HCT116 (cell line): ENCODE results near the gene MACC1. TPM values are rescaled to one million over a fixed set of nuclear protein-coding genes. Genes with fewer than 3 reads are reported as not detected.

ENCODE experiments used
- ATAC-seq: fragments of 200-7000 bp; cut with Tn5 transposase; 2 replicates; pipeline ENCODE4 v1.9.1; 2020; ENCODE audit warnings: mild to moderate bottlenecking, moderate library complexity
- BruUV-seq: library from RNA; stranded (reverse); fragments of 400-500 nt; replicated peaks from 2 replicates; lab custom pipeline; 2021; lab: Mats Ljungman, UMichigan
- CTCF ChIA-PET: fragments of 300-600 bp; sonication (Branson Sonifier 250); formaldehyde crosslinking; loops from one replicate; lab custom pipeline; 2021; ENCODE audit warnings: antibody characterized with exemption; lab: Charles Lee
- POLR2A ChIA-PET: fragments of 300-600, 350-600 bp; sonication (Branson Sonifier 250); formaldehyde crosslinking; loops from one replicate; lab custom pipeline; 2021; ENCODE audit warnings: antibody characterized with exemption; lab: Charles Lee
- RAD21 ChIA-PET, 2 experiments: fragments of 300-600 bp; sonication (Branson Sonifier 250); formaldehyde crosslinking; loops; one replicate each; lab custom pipeline; 2023; ENCODE audit warnings: low total read pairs in 2 of 2; ENCODE audit not compliant: uncharacterized antibody in 2 of 2, unreplicated experiment in 2 of 2, low non-redundant PET in 1 of 2; lab: Charles Lee
- DNase-seq: peaks from one replicate; pipeline ENCODE4 v3.0.0-alpha.2; 2010; ENCODE audit warnings: low read depth, low spot score
- H2AFZ ChIP-seq: fragments of 200-600 bp; shearing (Covaris generic), sonication (generic); 2 replicates; pipeline ENCODE4 v1.6.1; 2017; ENCODE audit warnings: low read depth, mixed run types, mixed read lengths, antibody characterized with exemption, low read length; ENCODE audit not compliant: poor library complexity, severe bottlenecking
- H3K27ac ChIP-seq: 2 replicates; pipeline ENCODE4 v1.5.1; 2012; ENCODE audit warnings: low read depth, low read length
- H3K27me3 ChIP-seq: fragments of 200-600 bp; sonication (generic); 2 replicates; pipeline ENCODE4 v1.6.1; 2016; ENCODE audit warnings: mixed run types, low read length, mixed read lengths; ENCODE audit not compliant: insufficient read depth
- H3K36me3 ChIP-seq, 2 experiments: fragments of 200-500 bp in 1 of 2; fragments of 200-600 bp in 1 of 2; sonication (Bioruptor generic) in 1 of 2; sonication (generic) in 1 of 2; 2 replicates each; pipeline versions ENCODE4 v1.5.1 to v1.6.1; 2014 to 2016; ENCODE audit warnings: low read length in 2 of 2, inconsistent platforms in 1 of 2, mixed read lengths in 1 of 2, mixed run types in 1 of 2; ENCODE audit not compliant: insufficient read depth in 2 of 2, control insufficient read depth in 1 of 2
- H3K4me1 ChIP-seq, 2 experiments: fragments of 200-600 bp in 1 of 2; sonication (generic) in 1 of 2; 2 replicates each; pipeline versions ENCODE4 v1.5.1 to v1.6.1; 2012 to 2017; ENCODE audit warnings: low read length in 2 of 2, inconsistent platforms in 1 of 2, mild to moderate bottlenecking in 1 of 2, mixed read lengths in 1 of 2, mixed run types in 1 of 2, moderate library complexity in 1 of 2; ENCODE audit not compliant: insufficient read depth in 2 of 2, control insufficient read depth in 1 of 2
- H3K4me2 ChIP-seq: fragments of 200-600 bp; sonication (generic); 2 replicates; pipeline ENCODE4 v1.6.1; 2017; ENCODE audit warnings: mixed run types, low read length, mixed read lengths
- H3K4me3 ChIP-seq, 2 experiments: fragments of 200-600 bp in 1 of 2; sonication (generic) in 1 of 2; replicated peaks in 1 of 2; 2 replicates each; pipeline ENCODE4 v1.5.1; 2011 to 2016; ENCODE audit warnings: low read length in 2 of 2, control low read depth in 1 of 2, low read depth in 1 of 2, mild to moderate bottlenecking in 1 of 2, mixed read lengths in 1 of 2, mixed run types in 1 of 2
- H3K79me2 ChIP-seq: fragments of 200-600 bp; sonication (generic); 2 replicates; pipeline ENCODE4 v1.6.1; 2017; ENCODE audit warnings: mild to moderate bottlenecking, mixed run types, low read length, moderate library complexity, mixed read lengths; ENCODE audit not compliant: insufficient read depth
- H3K9ac ChIP-seq: fragments of 200-600 bp; sonication (generic); 2 replicates; pipeline ENCODE4 v1.6.1; 2016; ENCODE audit warnings: low read length, mixed read lengths
- H3K9me2 ChIP-seq: fragments of 200-600 bp; sonication (generic), shearing (Covaris generic); 2 replicates; pipeline ENCODE4 v1.6.1; 2017; ENCODE audit warnings: mixed run types, mild to moderate bottlenecking, moderate library complexity; ENCODE audit not compliant: insufficient read depth
- H3K9me3 ChIP-seq, 2 experiments: fragments of 200-500 bp in 1 of 2; fragments of 200-600 bp in 1 of 2; sonication (Bioruptor generic) in 1 of 2; sonication (generic) in 1 of 2; 2 replicates each; pipeline ENCODE4 v1.6.1; 2014 to 2017; ENCODE audit warnings: low read length in 2 of 2, mixed read lengths in 2 of 2, inconsistent platforms in 1 of 2, low read depth in 1 of 2, mild to moderate bottlenecking in 1 of 2, mixed run types in 1 of 2, moderate library complexity in 1 of 2; ENCODE audit not compliant: control insufficient read depth in 1 of 2, insufficient read depth in 1 of 2
- H4K20me1 ChIP-seq: fragments of 200-600 bp; sonication (generic), shearing (Covaris generic); 2 replicates; pipeline ENCODE4 v1.6.1; 2017; ENCODE audit warnings: mixed run types, mild to moderate bottlenecking, moderate library complexity; ENCODE audit not compliant: insufficient read depth
- ATF3 ChIP-seq: IDR thresholded peaks from 2 replicates; pipeline ENCODE4 v1.6.1; 2012
- CEBPB ChIP-seq: IDR thresholded peaks from 2 replicates; pipeline ENCODE4 v1.6.1; 2012; ENCODE audit warnings: low read depth
- EGR1 ChIP-seq: IDR thresholded peaks from 2 replicates; pipeline ENCODE4 v1.6.1; 2012; ENCODE audit warnings: low read depth
- ELF1 ChIP-seq: IDR thresholded peaks from 2 replicates; pipeline ENCODE4 v1.6.1; 2012; ENCODE audit warnings: low read depth, borderline replicate concordance
- EZH2 ChIP-seq: fragments of 200-600 bp; sonication (generic); IDR thresholded peaks from 2 replicates; pipeline ENCODE4 v1.6.1; 2017; ENCODE audit warnings: antibody characterized with exemption, mixed run types
- EZH2phosphoT487 ChIP-seq: fragments of 200-600 bp; IDR thresholded peaks from 2 replicates; pipeline ENCODE4 v1.6.1; 2018; ENCODE audit warnings: antibody characterized with exemption, borderline replicate concordance
- FOSL1 ChIP-seq: IDR thresholded peaks from 2 replicates; pipeline ENCODE4 v1.6.1; 2012; ENCODE audit warnings: low read depth
- MAX ChIP-seq: IDR thresholded peaks from 2 replicates; pipeline ENCODE4 v1.6.1; 2012
- POLR2AphosphoS5 ChIP-seq: IDR thresholded peaks from 2 replicates; pipeline ENCODE4 v1.6.1; 2011; ENCODE audit warnings: mild to moderate bottlenecking, low read depth, low read length, moderate library complexity
- SIN3A ChIP-seq: IDR thresholded peaks from 2 replicates; pipeline ENCODE4 v1.6.1; 2012; ENCODE audit warnings: low read depth
- SRF ChIP-seq: IDR thresholded peaks from 2 replicates; pipeline ENCODE4 v1.6.1; 2012; ENCODE audit warnings: low read depth
- ZBTB33 ChIP-seq: IDR thresholded peaks from 2 replicates; pipeline ENCODE4 v1.6.1; 2011; ENCODE audit warnings: mild to moderate bottlenecking, low read length, moderate library complexity; ENCODE audit not compliant: insufficient replicate concordance; ENCODE audit errors: extremely low read depth
- ZNF274 ChIP-seq: fragments of 200-500 bp; sonication (Bioruptor generic); IDR thresholded peaks from 2 replicates; pipeline ENCODE4 v1.6.1; 2014; ENCODE audit warnings: mild to moderate bottlenecking, low read depth, low read length, inconsistent platforms
- intact Hi-C: fragments of 100-400 bp; cut with micrococcal nuclease; formaldehyde crosslinking; loops from 2 replicates; pipeline ENCODE4 v1.10.0; 2022
- total RNA-seq: library from RNA; stranded (reverse); gene quantifications from one replicate; pipeline ENCODE4 v1.2.1, GENCODE V29; 2021; ENCODE audit not compliant: unreplicated experiment

The MACC1 gene
- total RNA-seq, 1 experiment from 2014 or later: 9.8 TPM

- Histone ChIP-seq H3K4me2 (no peak overlapping the region), H3K79me2 (no peaks in the 10 kb centered on the region), H3K36me3 (no peaks in the 10 kb centered on the region), H3K9me2 (0 out of 2 replicates have a peak, but pooled peaks cover 3% of the 10 kb centered on the region), H3K9ac (no peak overlapping the region), H4K20me1 (no peaks in the 10 kb centered on the region), H3K4me1 (peaks cover 7 to 9% of the 10 kb centered on the region in 2 experiments; a peak in 3 of 4 replicates), H3K27ac (no peak overlapping the region), H3K27me3 (no peaks in the 10 kb centered on the region), H3K4me3 (no peak overlapping the region), H2AFZ (no peak overlapping the region), H3K9me3 (no peaks in the 10 kb centered on the region)
- ATAC-seq (no peak), DNase-seq (no peak)
- CTCF ChIA-PET: no interaction called here
- RAD21 ChIA-PET: no interaction called here
- no TSS peak for BruUV-seq
- intact Hi-C loops: no loop called here
- no peak for TF ChIP-seq EGR1
- no peak for TF ChIP-seq ZBTB33
- TF ChIP-seq EZH2: no peak
- no peak for TF ChIP-seq SRF
- TF ChIP-seq ZNF274: no peak
- TF ChIP-seq MAX: no peak
- POLR2A ChIA-PET: no interaction called here
Measured at GRCh38 chr7:20225384-20225783, 8.2 kb upstream of the MACC1 start.

- RAD21 ChIA-PET: no interaction called here
- H4K20me1 ChIP-seq: no peaks in the 10 kb centered on the region
- DNase-seq (no peak), ATAC-seq (no peak)
- CTCF ChIA-PET: no interaction called here
- TF ChIP-seq EGR1 (no peak), ATF3 (no peak), EZH2phosphoT487 (no peak), POLR2AphosphoS5 (no peak), FOSL1 (no peak), SIN3A (no peak), ZBTB33 (no peak), ZNF274 (no peak), MAX (no peak), SRF (no peak), CEBPB (no peak), ELF1 (no peak)
- H3K9ac ChIP-seq: no peak overlapping the region
- H3K9me2 ChIP-seq: 0 out of 2 replicates have a peak, but pooled peaks cover 3% of the 10 kb centered on the region
- H3K4me1 ChIP-seq: peaks cover 0 to 13% of the 10 kb centered on the region in 2 experiments; a peak in 2 of 4 replicates
- no peaks in the 10 kb centered on the region for H3K79me2 ChIP-seq
- no peaks in the 10 kb centered on the region for H3K9me3 ChIP-seq
- POLR2A ChIA-PET: no interaction called here
- H2AFZ ChIP-seq: no peak overlapping the region
- H3K4me3 ChIP-seq: no peak overlapping the region
- H3K4me2 ChIP-seq: no peak overlapping the region
- intact Hi-C loops: no loop called here
- H3K27ac ChIP-seq: no peak overlapping the region
- BruUV-seq: no TSS peak
- H3K27me3 ChIP-seq: no peaks in the 10 kb centered on the region
- no peaks in the 10 kb centered on the region for H3K36me3 ChIP-seq
Measured at GRCh38 chr7:20224025-20224424, 6.8 kb upstream of the MACC1 start.
